ENCODE measurements around the gene MEGF11. TPM values are rescaled to one million over a fixed set of nuclear protein-coding genes. Genes with fewer than 3 reads are reported as not detected.

The MEGF11 gene
- polyA plus RNA-seq, 1 donor = 3.9 TPM

- no peak for DNase-seq
Measured at GRCh38 chr15:66092053-66093016, 161.2 kb downstream of the MEGF11 start.

GRCh38 chr15:66089509-66089908, 164.0 kb downstream of the MEGF11 start:
- no peak for DNase-seq

DNA sequence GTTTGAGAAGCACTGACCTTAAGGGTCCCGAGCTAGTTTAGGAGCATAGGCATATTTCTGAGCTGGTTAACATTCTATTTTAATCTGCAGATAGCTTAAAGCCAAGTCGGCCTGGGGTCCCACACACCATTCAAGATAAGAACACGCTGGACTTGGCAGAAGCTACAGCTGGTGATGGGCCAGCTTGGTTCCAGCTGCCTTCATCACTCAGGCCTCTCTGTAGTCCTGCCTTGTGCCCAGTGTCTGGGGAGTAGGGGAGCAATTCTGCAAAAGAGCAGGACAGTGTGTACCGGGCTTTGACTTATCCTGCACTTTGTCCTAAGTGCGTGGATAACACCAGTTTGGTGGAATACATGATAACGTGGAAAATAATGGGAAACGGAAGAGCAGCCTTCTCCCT, 164.5 kb downstream of the MEGF11 start:
- no peak for DNase-seq

DNA sequence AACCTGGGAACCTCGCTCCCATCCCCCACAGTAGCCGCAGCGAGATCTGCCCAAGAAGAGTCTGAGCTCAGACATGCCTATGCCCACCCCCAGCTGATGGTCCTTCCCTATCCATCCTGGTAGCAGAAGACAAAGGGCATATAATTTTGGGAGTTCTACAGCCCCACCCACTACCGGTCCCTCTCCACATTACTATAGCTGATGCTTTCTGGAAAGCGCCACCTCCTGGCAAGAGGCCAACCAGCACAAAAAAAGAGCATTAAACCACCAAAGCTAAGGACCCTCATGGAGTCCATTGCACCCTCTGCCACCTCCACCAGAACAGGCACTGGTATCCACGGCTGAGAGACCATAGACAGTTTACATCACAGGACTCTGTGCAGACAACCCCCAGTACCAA, 168.4 kb downstream of the MEGF11 start:
- no peak for DNase-seq

DNA sequence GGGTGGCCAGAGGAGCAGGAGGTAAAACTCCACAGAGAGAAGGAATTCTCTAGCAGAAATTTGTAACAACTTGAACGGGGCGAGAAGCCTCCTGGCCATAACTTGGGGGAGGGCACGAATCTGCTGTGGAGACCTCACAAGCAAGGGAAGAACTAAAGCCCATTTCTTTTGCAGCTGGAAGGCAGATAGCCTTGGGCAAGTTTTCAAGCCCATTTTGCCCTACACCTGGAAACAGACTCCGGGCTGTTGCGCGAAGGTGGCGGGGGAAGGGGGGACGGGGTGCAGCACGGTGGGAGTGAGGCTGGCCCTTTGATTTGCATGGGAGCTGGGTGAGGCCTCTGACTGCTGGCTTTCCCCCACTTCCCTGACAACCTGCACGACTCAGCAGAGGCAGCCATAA, 168.8 kb downstream of the MEGF11 start:
- no peak for DNase-seq

DNA sequence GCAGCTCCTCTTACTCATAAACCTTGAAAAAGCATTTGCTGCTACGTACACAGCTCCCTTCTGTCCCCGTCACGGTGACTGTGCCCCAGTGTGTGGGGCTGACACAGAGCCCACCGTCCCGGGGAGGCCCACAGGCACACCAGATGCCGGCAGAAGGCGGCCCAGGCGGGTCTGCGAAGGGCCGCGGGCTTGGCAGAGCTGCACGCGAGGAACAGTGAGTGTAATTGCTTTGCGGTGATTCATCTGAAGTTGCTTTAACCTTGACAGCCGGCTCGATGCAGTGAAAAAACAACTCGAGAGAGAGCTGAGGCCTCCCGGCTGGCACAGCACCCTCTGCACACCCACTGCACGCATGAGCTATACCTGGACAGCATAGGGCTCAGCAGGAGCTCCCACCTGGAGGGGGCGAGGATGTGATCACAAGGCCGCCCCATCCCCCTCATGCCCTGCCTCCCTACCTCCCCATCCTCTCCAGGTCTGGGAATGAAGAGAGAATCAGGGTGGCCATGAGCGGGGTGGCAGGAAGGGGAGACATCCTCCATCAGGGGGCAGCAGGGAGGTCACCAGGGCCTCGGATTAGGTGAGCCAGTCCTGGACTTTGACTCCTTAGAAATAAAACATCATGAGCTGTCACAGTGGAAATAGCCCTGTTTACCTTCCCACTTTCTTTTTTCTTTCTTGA, 172.7 kb downstream of the MEGF11 start:
- DNase-seq = no peak

DNA sequence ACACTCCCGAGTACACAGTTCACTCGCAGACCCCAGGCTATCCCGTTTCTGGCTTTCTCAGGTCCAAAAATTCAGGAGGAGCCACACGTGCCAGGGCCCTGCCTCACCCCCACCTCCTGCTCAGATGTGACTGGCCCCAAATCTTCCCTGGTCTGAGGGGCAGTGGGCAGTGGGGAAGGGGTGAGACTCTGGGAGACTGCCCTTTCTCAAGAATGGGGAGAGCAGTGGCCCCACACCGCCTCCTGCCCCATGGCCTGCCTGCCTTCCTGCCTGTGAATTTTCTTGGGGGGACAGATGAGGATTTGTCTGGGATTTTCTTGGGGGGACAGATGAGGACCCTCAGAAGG, 174.6 kb downstream of the MEGF11 start:
- no peak for DNase-seq

GRCh38 chr15:66078196-66078928, 175.2 kb downstream of the MEGF11 start:
- no peak for DNase-seq

- no peak for DNase-seq
Measured at GRCh38 chr15:66077320-66077663, 176.3 kb downstream of the MEGF11 start.

- DNase-seq = no peak
Measured at GRCh38 chr15:66076591-66077319, 176.8 kb downstream of the MEGF11 start.

GRCh38 chr15:66075947-66076346, 177.6 kb downstream of the MEGF11 start:
- no peak for DNase-seq

DNA sequence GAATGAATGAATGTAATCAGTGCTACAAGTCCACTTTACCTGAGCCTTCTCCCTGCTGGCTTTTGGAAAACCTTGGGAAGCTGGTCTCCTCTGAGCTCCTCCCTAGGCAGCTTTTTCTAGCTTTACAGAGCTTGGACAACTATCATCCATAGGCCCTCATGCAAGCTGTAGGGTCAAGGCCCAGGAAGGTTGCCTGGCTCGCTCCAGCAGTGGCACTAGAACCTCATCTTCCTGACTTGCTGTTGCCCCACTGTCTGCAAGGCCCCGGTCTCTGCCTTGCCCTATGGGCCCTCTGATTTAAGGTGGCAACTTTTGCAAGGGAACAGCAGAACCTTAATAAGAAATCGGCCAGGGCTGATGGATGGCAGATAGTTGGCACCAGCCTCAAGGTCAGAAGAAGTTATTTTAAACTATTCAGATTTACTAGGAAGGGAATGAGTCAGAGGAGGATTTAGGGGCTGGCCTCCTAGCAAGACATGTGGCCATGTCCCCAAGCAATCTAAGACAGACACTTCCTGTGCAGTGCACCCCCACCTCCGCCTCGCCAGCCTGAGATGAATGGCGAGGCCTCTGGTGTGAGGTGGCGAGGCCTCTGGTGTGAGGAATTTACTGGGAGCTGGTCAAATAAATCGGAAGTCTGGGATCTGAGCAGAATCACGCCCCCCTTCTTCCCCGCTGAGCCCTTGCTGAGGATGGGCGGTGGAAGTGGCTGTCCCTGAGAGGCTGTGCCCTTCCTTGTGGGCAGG, 180.8 kb downstream of the MEGF11 start:
- no peak for DNase-seq

DNA sequence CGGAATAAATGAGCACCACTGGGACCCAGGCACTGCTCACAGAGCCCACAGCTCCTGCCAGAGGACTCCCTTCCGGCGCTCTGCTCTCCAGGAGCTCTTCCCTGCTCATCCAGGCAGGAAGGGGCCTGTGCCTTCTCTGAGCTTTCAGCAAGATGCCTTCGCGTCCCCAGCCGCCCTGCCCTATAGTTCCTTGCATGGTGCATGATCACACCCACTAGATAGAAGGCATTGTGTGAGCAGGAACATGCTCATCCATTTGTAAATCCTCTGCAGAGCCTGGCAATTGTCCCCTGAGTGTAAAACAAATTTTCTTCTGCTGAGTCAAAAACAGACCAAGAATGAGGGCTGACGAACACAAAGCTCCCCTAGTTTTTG, 181.6 kb downstream of the MEGF11 start:
- DNase-seq = no peak

- no peak for DNase-seq
Measured at GRCh38 chr15:66071160-66071920, 182.2 kb downstream of the MEGF11 start.

GRCh38 chr15:66070220-66070934, 183.2 kb downstream of the MEGF11 start:
- DNase-seq = no peak

GRCh38 chr15:66069751-66070150, 183.8 kb downstream of the MEGF11 start:
- no peak for DNase-seq

DNA sequence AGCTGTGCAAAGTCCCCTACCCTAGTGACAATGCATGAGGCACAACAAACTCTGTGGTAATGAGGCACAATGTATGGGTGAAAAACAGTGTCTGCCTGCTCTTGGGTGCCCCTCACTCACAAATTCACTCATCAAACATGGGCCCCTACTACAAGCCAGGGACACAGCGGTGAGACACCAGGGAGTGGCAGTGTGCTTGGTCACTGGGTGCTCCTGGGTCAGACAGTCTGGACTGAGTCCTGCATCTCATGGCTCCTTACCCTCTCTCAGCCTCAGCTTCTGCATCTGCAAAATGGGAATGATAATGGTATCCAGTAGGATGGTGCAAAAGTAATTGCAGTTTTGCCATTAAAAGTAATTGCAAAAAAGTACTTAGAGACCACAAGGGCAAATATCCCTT, 184.7 kb downstream of the MEGF11 start:
- DNase-seq = no peak

GRCh38 chr15:66067687-66068086, 185.9 kb downstream of the MEGF11 start:
- no peak for DNase-seq

DNA sequence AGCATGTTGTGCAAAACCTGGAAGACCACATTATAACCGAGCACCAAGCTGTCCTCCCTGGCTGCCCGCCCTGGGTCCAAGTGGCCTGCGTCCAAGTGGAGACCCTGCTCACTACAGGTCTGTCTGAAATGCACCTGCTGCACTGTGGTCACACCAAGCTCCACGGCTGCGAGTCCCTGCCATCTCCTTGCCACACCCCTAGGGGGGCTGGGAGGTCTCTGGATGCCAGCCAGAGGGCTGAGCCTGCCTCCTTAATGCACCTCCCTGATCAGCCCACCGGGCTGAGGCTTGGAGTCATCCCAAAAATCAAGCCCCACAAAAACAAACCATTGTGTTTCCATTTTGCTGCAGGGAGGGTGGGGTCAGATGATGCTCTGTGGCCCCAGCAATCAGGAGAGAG, 187.1 kb downstream of the MEGF11 start:
- no peak for DNase-seq

DNA sequence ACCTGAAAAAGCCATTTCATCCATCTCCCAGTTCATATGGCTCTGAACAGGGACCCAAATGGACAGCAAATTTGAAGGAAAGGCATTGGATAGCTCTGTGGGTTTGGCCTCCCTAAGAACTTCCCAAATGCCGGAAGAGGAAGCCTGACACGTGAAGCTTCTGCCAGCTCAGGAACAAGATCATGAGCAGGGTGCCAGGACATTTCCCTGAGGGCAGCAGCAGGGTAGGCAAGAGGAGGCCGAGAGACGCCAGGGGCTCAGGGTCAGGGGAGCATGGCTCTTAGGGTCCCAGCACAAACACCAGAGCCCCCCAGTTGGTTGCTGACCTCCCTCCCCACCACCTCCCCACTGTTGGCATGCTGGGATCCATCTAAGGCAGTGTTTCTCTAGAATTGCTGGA, 187.5 kb downstream of the MEGF11 start:
- DNase-seq = no peak
